GM18870 (cell line): ENCODE measurements around the gene TRPV6.

ENCODE experiments used
- ATAC-seq: cut with Tn5 transposase; IDR thresholded peaks from one replicate; pipeline ENCODE4 v1.9.1; 2021; ENCODE audit warnings: moderate library complexity; ENCODE audit not compliant: unreplicated experiment

Gene TRPV6

GRCh38 chr7:142855114-142855743, 30.3 kb downstream of the TRPV6 start:
- no peak for ATAC-seq

DNA sequence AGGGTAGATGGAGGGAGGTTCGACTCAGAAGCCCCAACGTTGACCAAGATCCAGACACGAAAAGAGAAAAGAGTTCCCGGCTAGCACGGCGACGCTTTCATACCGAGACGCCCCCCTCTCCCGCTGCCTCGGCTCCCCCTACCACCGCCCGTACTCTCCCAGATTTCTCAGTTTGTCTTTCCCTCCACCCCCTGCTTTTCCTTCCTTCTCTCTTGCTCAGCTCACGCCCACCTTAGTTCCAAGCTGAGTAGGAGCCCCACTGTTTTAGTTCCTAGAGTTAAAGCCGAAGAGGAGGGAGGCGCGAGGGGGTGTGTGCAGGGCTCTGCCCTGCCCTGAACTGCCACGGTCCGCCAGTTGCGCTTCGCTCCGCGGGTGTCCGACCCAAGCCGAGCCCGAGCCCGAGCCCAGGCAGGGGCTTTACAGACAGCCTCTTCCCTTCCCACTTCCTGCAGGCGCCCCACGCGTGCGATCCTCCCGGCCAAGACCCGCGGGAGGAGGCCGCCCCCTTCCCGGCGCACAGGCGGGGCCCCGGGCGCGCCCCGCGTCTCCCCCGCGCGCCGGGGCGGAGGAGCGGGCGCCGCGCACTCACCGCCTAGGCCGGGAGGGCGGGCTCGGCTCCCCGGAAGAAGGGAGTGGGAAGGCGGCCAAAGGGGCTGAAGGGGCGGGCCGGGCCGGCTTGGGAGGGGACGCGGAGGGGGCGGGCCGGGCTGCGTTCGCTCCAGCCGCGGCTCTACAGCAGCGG, 31.0 kb downstream of the TRPV6 start, which contains the start of gene EPHB6:
Gene EPHB6, plus strand, starts transcription at position 705 of the 742 bp plus-strand sequence. CDS start 8,152 bp downstream, outside the sequence.
- ATAC-seq: peak; percentile 24

- ATAC-seq: peak; percentile 87
Measured at GRCh38 chr7:142853739-142854371, 31.7 kb downstream of the TRPV6 start.

DNA sequence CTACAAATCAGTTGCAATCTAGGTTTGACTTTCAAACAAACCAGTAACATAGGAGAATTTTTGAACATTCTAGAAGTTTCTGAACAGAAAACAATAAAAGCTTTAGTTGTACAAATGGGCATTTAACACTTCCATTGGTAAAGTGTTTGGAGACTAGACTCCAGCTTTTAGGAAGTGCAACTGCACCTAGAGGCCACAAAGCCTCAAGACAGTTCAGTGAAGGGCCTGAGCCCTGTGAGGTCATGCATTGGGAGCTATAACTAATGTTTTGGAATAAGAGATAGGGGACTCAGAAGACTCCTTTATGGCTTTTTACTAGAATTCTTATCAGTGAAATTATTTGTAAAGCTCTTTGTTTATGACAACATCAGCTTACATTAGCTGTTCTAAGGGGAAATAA, 33.6 kb downstream of the TRPV6 start:
- no peak for ATAC-seq

DNA sequence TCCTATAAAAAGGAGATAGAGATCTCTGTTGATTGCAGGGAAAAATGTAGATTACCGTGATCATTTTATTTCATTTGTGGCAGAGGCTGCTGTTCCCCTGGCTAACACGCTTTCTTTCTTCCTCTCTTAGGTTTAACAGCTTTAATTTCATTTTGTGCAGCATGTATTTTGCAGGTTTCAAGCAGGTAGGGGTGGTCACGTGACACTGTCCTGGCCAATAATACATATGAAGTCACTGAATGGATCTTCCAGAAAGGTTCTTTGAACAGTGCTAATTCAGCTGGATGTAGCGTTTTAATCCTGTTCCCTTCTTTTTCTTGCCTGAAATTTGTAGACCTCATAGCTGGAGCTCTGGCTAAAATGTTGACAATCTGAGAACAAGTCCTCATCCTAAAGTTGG, 34.3 kb downstream of the TRPV6 start:
- ATAC-seq: no peak

- ATAC-seq: no peak
Measured at GRCh38 chr7:142847353-142847752, 38.2 kb downstream of the TRPV6 start.

- no peak for ATAC-seq
Measured at GRCh38 chr7:142842251-142842766, 43.2 kb downstream of the TRPV6 start.

- ATAC-seq: no peak
Measured at GRCh38 chr7:142838461-142839213, 46.9 kb downstream of the TRPV6 start.

DNA sequence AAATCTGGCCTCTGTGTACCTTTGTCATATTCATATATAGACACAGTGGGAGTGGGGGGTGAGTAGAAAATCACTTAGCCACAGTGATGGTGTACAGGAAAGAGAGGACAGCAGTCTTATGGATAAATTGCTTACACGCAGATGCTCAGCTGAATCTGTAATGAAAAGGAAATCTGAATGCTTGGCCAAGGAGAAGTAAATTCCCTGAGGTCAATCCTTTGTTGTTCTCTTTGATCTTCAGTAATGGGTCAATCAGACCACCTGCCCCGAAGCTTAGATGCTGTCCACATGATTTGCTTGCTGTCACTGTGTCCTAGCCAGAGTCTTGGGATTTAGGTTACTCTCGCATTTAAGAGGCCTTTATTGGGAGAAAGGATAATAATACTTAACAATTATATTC, 49.1 kb downstream of the TRPV6 start:
- no peak for ATAC-seq

- ATAC-seq: no peak
Measured at GRCh38 chr7:142835487-142835886, 50.1 kb downstream of the TRPV6 start.

DNA sequence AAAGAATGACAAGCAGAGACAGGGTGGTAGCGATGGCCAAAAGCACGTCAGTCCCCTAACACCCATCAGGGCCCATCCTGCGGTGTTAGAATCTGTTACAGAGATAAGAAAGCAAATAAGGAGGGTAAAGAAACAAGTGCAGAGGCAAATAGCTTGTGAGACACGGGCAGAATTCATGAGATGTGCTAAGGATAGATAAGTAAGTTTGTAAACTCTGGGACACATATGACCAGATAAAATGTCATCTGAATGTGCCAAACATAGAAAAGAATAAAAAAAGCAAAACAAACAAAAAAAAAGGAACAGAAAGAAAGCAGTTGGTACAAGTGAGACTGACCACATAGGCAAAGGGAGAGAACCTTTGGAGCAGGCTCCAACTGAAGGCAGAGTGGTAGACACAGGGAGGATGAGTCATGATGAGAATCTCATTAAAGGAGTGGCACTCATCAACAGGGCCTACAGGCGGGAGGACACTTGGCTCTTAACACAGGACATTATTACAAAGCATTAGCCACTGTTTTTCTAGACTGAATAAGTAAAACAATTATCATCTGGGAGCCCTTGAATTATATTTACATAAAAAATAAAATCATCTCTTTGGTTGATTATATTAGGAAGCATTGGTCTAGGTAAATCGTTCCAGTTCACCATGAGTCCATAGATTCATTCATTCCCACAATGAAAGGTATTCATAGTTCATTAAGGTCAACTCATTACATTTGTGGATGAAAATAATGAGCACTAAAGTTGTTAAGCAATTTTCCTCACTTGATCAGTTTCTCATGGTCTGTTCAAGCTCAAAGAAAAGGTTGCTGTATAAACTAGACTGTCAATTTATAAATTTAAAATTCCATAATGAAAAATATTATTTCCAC, 52.1 kb downstream of the TRPV6 start:
- peak; percentile 77 for ATAC-seq

DNA sequence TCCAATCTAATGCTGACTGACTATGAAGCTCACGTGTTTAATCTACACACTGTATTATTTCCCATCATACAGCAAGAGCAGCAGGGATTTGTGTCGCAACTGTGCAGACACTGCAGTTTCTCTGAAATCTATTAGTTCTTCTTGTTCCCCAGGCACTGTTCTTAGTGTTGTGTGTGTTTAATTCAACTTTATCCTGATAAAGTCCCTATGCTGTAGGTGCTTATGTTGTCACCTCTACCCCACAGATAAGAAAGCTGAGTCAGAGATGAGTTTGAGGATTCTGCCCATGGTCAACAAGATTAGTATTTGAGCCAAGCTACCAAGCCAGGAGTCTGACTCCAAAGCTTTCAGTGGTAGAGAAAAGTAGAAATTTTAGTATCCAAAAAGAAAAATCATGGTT, 53.1 kb downstream of the TRPV6 start:
- no peak for ATAC-seq

GRCh38 chr7:142827951-142828500, 57.5 kb downstream of the TRPV6 start:
- ATAC-seq: no peak

DNA sequence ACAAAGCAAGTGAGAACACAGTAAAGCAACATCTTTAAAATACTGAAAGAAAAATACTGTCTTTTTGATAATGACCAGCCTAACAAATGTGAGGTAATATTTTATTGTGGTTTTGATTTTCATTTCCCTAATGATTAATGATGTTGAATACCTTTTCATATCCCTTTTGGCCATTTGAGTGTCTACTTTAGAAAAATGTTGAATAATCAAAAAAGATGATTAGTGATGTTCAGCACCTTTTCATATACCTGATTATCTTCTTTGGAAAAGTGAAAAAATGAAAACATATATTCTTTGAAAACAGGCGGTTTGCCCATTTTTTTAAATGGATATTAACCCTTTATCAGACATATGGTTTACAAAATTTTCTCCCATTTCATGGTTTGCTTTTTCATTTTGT, 62.8 kb downstream of the TRPV6 start:
- ATAC-seq: no peak
